ENCODE results near the gene FAM20B. TPM values are rescaled to one million over a fixed set of nuclear protein-coding genes. Genes with fewer than 3 reads are reported as not detected.

Gene FAM20B
- total and polyA plus RNA-seq, 2 of the 8 experiments (the other 6 are each of a cell fraction or from before 2014, with no cell fraction given) = 8.3 to 36.6 TPM

GRCh38 chr1:179095924-179096323, 70.2 kb downstream of the FAM20B start:
- H3K4me2 ChIP-seq (ENCODE audit: insufficient read depth in 1 of 2, low read depth in 2 of 2, low read length in 2 of 2) = no peak overlapping the region
- 98% methylated on average over 3 of the region's 3 CpGs; no CpG with 5 or more reads in 1 of the 2 experiments for WGBS, 2 experiments (ENCODE audit: extremely low coverage in 1 of 2, insufficient coverage in 1 of 2, insufficient read length in 1 of 2, insufficient replicate concordance in 2 of 2, low coverage in 1 of 2, low lambda C conversion rate in 2 of 2, missing lambda C conversion rate in 1 of 2)
- FAIRE-seq (no peak), DNase-seq (ENCODE audit: low read depth in 1 of 2, low spot score in 2 of 2) (no peak)
- H3K27ac ChIP-seq (ENCODE audit: low read depth, low read length) = no peak overlapping the region
- H3K79me2 ChIP-seq (ENCODE audit: control insufficient read depth in 1 of 2, insufficient read depth in 2 of 2, low read length in 2 of 2) = peaks cover 0 to 7% of the 10 kb centered on the region in 2 experiments; a peak in 1 of 4 replicates
- H3K4me3 ChIP-seq (ENCODE audit: extremely low read depth in 1 of 4, insufficient read depth in 2 of 4, low read depth in 3 of 4, low read length in 4 of 4) = no peak overlapping the region
- H2AFZ ChIP-seq (ENCODE audit: low read length) = no peak overlapping the region
- H3K23me2 ChIP-seq (ENCODE audit: low read depth, low read length) = no peaks in the 10 kb centered on the region
- H3K18ac ChIP-seq (ENCODE audit: extremely low read depth, low read length) = no peak overlapping the region
- no peak overlapping the region for H4K91ac ChIP-seq (replicated peaks; ENCODE audit: insufficient read length, low read length)
- H4K8ac ChIP-seq (ENCODE audit: extremely low read depth, insufficient read depth, low read length) = no peak overlapping the region
- H3K14ac ChIP-seq (ENCODE audit: insufficient read length) = no peak overlapping the region
- H2BK5ac ChIP-seq (ENCODE audit: low read depth, low read length) = no peak overlapping the region
- H4K5ac ChIP-seq (ENCODE audit: insufficient read length, low read depth, low read length) = no peak overlapping the region
- H3K79me1 ChIP-seq (ENCODE audit: low read depth, low read length) = peaks cover 4% of the 10 kb centered on the region; the same call in 1 of the 2 replicates
- no peak overlapping the region for H2BK12ac ChIP-seq (ENCODE audit: low read depth, low read length)
- H3K36me3 ChIP-seq (ENCODE audit: control insufficient read depth in 2 of 4, insufficient read depth in 4 of 4, low read length in 3 of 4) = peaks cover 9 to 42% (median 33%) of the 10 kb centered on the region in 4 experiments
- no peak overlapping the region for H3K4ac ChIP-seq (replicated peaks; ENCODE audit: insufficient read length, low read depth, low read length)
- peaks cover 2 to 3% of the 10 kb centered on the region in 2 experiments for H4K20me1 ChIP-seq (replicated peaks in 1 of 2; ENCODE audit: control insufficient read depth in 1 of 2, insufficient read depth in 2 of 2, low read length in 2 of 2)
- H2BK15ac ChIP-seq (ENCODE audit: low read length) = no peak overlapping the region
- no peak overlapping the region for H2AK5ac ChIP-seq (ENCODE audit: low read depth, low read length)
- H2BK120ac ChIP-seq (replicated peaks; ENCODE audit: low read depth, low read length) = no peak overlapping the region
- no peak overlapping the region for H3K56ac ChIP-seq (replicated peaks; ENCODE audit: insufficient read length, low read depth, low read length)
- H3K9ac ChIP-seq (replicated peaks in 1 of 4; ENCODE audit: extremely low read depth in 1 of 4, low read depth in 3 of 4, low read length in 3 of 4) = no peak overlapping the region
- H2BK20ac ChIP-seq (ENCODE audit: low read length) = no peak overlapping the region
- TF ChIP-seq CBX5 (IDR thresholded peaks at IDR 0.05; ENCODE audit: low read depth, low read length) = no peak
- no peak for TF ChIP-seq POLR2AphosphoS5 (IDR thresholded peaks at IDR 0.05; ENCODE audit: low read depth, low read length)
- H3K9me3 ChIP-seq (ENCODE audit: insufficient read depth in 2 of 2, low read depth in 1 of 2, low read length in 1 of 2) = no peaks in the 10 kb centered on the region
- POLR2A ChIA-PET (ENCODE audit: partially characterized antibody) = interaction anchor here (0.7 to 1.6 kb wide), 3 partner anchors 12 to 48 kb away, joined by 3 to 5 read pairs (median 3); no protein-coding TSS in a partner anchor
- CTCF ChIA-PET (ENCODE audit: partially characterized antibody) = interaction anchor here (0.9 to 1.7 kb wide), 4 partner anchors 9 to 98 kb away, joined by 3 to 6 read pairs (median 4); partner anchors contain the start of gene TOR3A
- H3K4me1 ChIP-seq (replicated peaks in 1 of 4; ENCODE audit: control insufficient read depth in 3 of 4, insufficient read depth in 4 of 4, low read length in 3 of 4) = peaks cover 0 to 5% (median 0%) of the 10 kb centered on the region in 4 experiments; a peak in 1 of 7 replicates
- no peaks in the 10 kb centered on the region for H3K27me3 ChIP-seq (replicated peaks in 1 of 4; ENCODE audit: control insufficient read depth in 3 of 4, extremely low read depth in 1 of 4, insufficient read depth in 3 of 4, low read length in 3 of 4)
- H3K23ac ChIP-seq (ENCODE audit: insufficient read length) = no peak overlapping the region
